Sigmoid colon (tissue), 7 donors: ENCODE measurements around the gene OR6B2. TPM values are rescaled to one million over a fixed set of nuclear protein-coding genes. Genes with fewer than 3 reads are reported as not detected.

Experiments
- DNase-seq: peaks from one replicate; pipeline ENCODE4 v3.0.0-alpha.2; 2019
- H3K27ac ChIP-seq, 4 donors: fragments of 200-600 bp; sonication (generic); one replicate each; pipeline ENCODE4 v1.5.1; 2016 to 2019; ENCODE audit warnings: mild to moderate bottlenecking in 1 of 4
- H3K27me3 ChIP-seq, 3 donors: fragments of 200-600 bp; sonication (generic); one replicate each; pipeline ENCODE4 v1.5.1; 2019; ENCODE audit warnings: mild to moderate bottlenecking in 1 of 3
- H3K36me3 ChIP-seq, 4 donors: fragments of 200-600 bp; sonication (generic); one replicate each; pipeline ENCODE4 v1.5.1; 2016 to 2019
- H3K4me1 ChIP-seq, 4 donors: fragments of 200-600 bp; sonication (generic); one replicate each; pipeline ENCODE4 v1.5.1; 2017 to 2019
- H3K4me3 ChIP-seq, 4 donors: fragments of 200-600 bp; sonication (generic); one replicate each; pipeline ENCODE4 v1.5.1; 2017 to 2019; ENCODE audit warnings: mild to moderate bottlenecking in 2 of 4, moderate library complexity in 1 of 4
- H3K9me3 ChIP-seq, 4 donors: fragments of 200-600 bp in 3 of 4; sonication (generic) in 3 of 4; one replicate each; pipeline versions ENCODE4 v1.5.1 to v1.6.1; 2013 to 2019
- CTCF ChIP-seq, 4 experiments: fragments of 450-650 bp in 3 of 4; fragments of 200-600 bp in 1 of 4; IDR thresholded peaks; one replicate each; pipeline ENCODE4 v1.5.1; 2016 to 2019; ENCODE audit warnings: antibody characterized with exemption in 4 of 4, mild to moderate bottlenecking in 3 of 4, moderate library complexity in 2 of 4
- EP300 ChIP-seq, 4 donors: sonication (generic); formaldehyde crosslinking; IDR thresholded peaks; one replicate each; pipeline ENCODE4 v1.6.1; 2017; ENCODE audit warnings: antibody characterized with exemption in 4 of 4
- POLR2A ChIP-seq, 2 donors: fragments of 450-650 bp; IDR thresholded peaks; one replicate each; pipeline ENCODE4 v1.6.1; 2016; ENCODE audit warnings: antibody characterized with exemption in 2 of 2, mild to moderate bottlenecking in 2 of 2, moderate library complexity in 2 of 2
- POLR2AphosphoS5 ChIP-seq, 4 donors: sonication (generic); formaldehyde crosslinking; IDR thresholded peaks; one replicate each; pipeline ENCODE4 v1.6.1; 2017; ENCODE audit warnings: antibody characterized with exemption in 4 of 4
- WGBS, 2 donors: extraction: QIAGEN DNeasy Blood & Tissue Kit; methylation state at CpG; one replicate each; pipeline ENCODE4 v1.1.7; 2013; 5-methylcytosine and 5-hydroxymethylcytosine counted together
- intact Hi-C: fragments of 100-400 bp; cut with DNase I; formaldehyde crosslinking; loops from one replicate; pipeline ENCODE4 v1.15.1; 2023
- polyA plus RNA-seq, 3 donors: library from polyadenylated mRNA; stranded (reverse); fragments of 200-250 nt; gene quantifications; one replicate each; pipeline ENCODE4 v1.2.3, GENCODE V29; 2013
- total RNA-seq, 4 donors: library from RNA; depleted of rRNA; stranded (reverse); fragments of >200 nt; gene quantifications; one replicate each; pipeline ENCODE4 v1.1.0, GENCODE V29; 2016
- donor health status: healthy with polysubstance abuse.
- donor health status: Bipolar disorder and iron deficiency.
- donor health status: healthy.

OR6B2 gene
- total RNA-seq (not detected), polyA plus RNA-seq (not detected)

- H3K9me3 ChIP-seq, result no peaks in the 10 kb centered on the region
- H3K27me3 ChIP-seq, result no peaks in the 10 kb centered on the region
- no peak for DNase-seq
- H3K4me3 ChIP-seq, result no peak within 1 kb of the TSS
- 66 to 72% methylated on average over 6 of the region's 6 CpGs for WGBS, 2 donors
- intact Hi-C loops, result no loop called here
- no peaks in the 10 kb centered on the region for H3K36me3 ChIP-seq
- no peak for TF ChIP-seq POLR2AphosphoS5 (IDR thresholded peaks at IDR 0.05)
- TF ChIP-seq POLR2A (IDR thresholded peaks at IDR 0.05), result no peak
- no peak for TF ChIP-seq EP300 (IDR thresholded peaks at IDR 0.05)
- TF ChIP-seq CTCF (IDR thresholded peaks at IDR 0.05), result no peak
- H3K27ac ChIP-seq, result no peak within 1 kb of the TSS
- H3K4me1 ChIP-seq, result no peaks in the 10 kb centered on the region
Observed at GRCh38 chr2:240030379-240031094, at the start of gene OR6B2. OR6B2 (minus strand) TSS chr2:240030429; CDS start chr2:240030429, 0 bp downstream.

GRCh38 chr2:240078631-240079030 lies 48.4 kb upstream of the OR6B2 start:
- H3K36me3 ChIP-seq, result no peaks in the 10 kb centered on the region
- H3K27me3 ChIP-seq, result peaks cover 0 to 5% (median 0%) of the 10 kb centered on the region in 3 donors
- H3K27ac ChIP-seq, result no peak overlapping the region
- intact Hi-C loops, result no loop called here
- H3K9me3 ChIP-seq, result peaks cover 0 to 6% (median under 1%) of the 10 kb centered on the region in 4 donors
- 47 to 66% methylated on average over 2 of the region's 2 CpGs for WGBS, 2 donors
- DNase-seq, result no peak
- no peak overlapping the region for H3K4me3 ChIP-seq
- no peak for TF ChIP-seq POLR2A (IDR thresholded peaks at IDR 0.05)
- no peak for TF ChIP-seq POLR2AphosphoS5 (IDR thresholded peaks at IDR 0.05)
- no peak for TF ChIP-seq CTCF (IDR thresholded peaks at IDR 0.05)
- TF ChIP-seq EP300 (IDR thresholded peaks at IDR 0.05), result no peak
- no peaks in the 10 kb centered on the region for H3K4me1 ChIP-seq

GRCh38 chr2:240077442-240077841 lies 47.2 kb upstream of the OR6B2 start:
- H3K36me3 ChIP-seq, result no peaks in the 10 kb centered on the region
- TF ChIP-seq POLR2AphosphoS5 (IDR thresholded peaks at IDR 0.05), result no peak
- no peak for TF ChIP-seq CTCF (IDR thresholded peaks at IDR 0.05)
- no peak for TF ChIP-seq EP300 (IDR thresholded peaks at IDR 0.05)
- TF ChIP-seq POLR2A (IDR thresholded peaks at IDR 0.05), result no peak
- H3K4me1 ChIP-seq, result no peaks in the 10 kb centered on the region
- H3K4me3 ChIP-seq, result no peak overlapping the region
- peaks cover 0 to 6% (median under 1%) of the 10 kb centered on the region in 4 donors for H3K9me3 ChIP-seq
- no peak for DNase-seq
- peaks cover 0 to 5% (median 0%) of the 10 kb centered on the region in 3 donors for H3K27me3 ChIP-seq
- H3K27ac ChIP-seq, result no peak overlapping the region
- intact Hi-C loops, result no loop called here

GRCh38 chr2:240074545-240074944 lies 44.3 kb upstream of the OR6B2 start:
- TF ChIP-seq POLR2A (IDR thresholded peaks at IDR 0.05) (no peak), POLR2AphosphoS5 (IDR thresholded peaks at IDR 0.05) (no peak), EP300 (IDR thresholded peaks at IDR 0.05) (no peak), CTCF (IDR thresholded peaks at IDR 0.05) (no peak)
- Histone ChIP-seq H3K4me3 (no peak overlapping the region), H3K36me3 (no peaks in the 10 kb centered on the region), H3K27me3 (peaks cover 0 to 5% (median 0%) of the 10 kb centered on the region in 3 donors), H3K27ac (no peak overlapping the region), H3K4me1 (no peaks in the 10 kb centered on the region), H3K9me3 (peaks cover 0 to 6% (median under 1%) of the 10 kb centered on the region in 4 donors)
- intact Hi-C loops, result no loop called here
- WGBS, 2 donors, result 47 to 68% methylated on average over 5 of the region's 5 CpGs
- no peak for DNase-seq
